SK-N-MC (cell line): ENCODE measurements around the gene FGF14.

Source experiments
- EZH2 ChIP-seq: fragments of 200-600 bp; sonication (generic); IDR thresholded peaks from one replicate; pipeline ENCODE4 v1.6.1; 2017; ENCODE audit warnings: antibody characterized with exemption
- POLR2AphosphoS5 ChIP-seq: IDR thresholded peaks from 2 replicates; pipeline ENCODE4 v1.6.1; 2012; ENCODE audit warnings: mild to moderate bottlenecking, low read depth, low read length, borderline replicate concordance

GRCh38 chr13:101935828-101936227, 466.0 kb downstream of the FGF14 start:
- no peak for TF ChIP-seq EZH2
- no peak for TF ChIP-seq POLR2AphosphoS5
